GM18907 (cell line): ENCODE measurements around the gene KCNK15.
"Not testable (repeated sequence)": the region's sequence is repeated elsewhere in the genome, so short reads cannot be mapped to it uniquely, and the experiment has no call there.

Experiments used
- ATAC-seq: cut with Tn5 transposase; IDR thresholded peaks from one replicate; pipeline ENCODE4 v1.9.1; 2021; ENCODE audit warnings: mild to moderate bottlenecking, moderate library complexity; ENCODE audit not compliant: unreplicated experiment

The KCNK15 gene

GRCh38 chr20:44745598-44746366 is at the start of gene KCNK15:
Gene KCNK15 (plus strand): TSS chr20:44745865. CDS start chr20:44745911, 46 bp downstream.
- no peak for ATAC-seq

- ATAC-seq: no peak
Measured at GRCh38 chr20:44696315-44696714, 49.4 kb upstream of the KCNK15 start.

GRCh38 chr20:44697041-44697440 is 48.6 kb upstream of the KCNK15 start:
- not testable (repeated sequence) for ATAC-seq

GRCh38 chr20:44698351-44698750 is 47.3 kb upstream of the KCNK15 start:
- ATAC-seq: no peak

- no peak for ATAC-seq
Measured at GRCh38 chr20:44700306-44700705, 45.4 kb upstream of the KCNK15 start.

- no peak for ATAC-seq
Measured at GRCh38 chr20:44701118-44701857, 44.4 kb upstream of the KCNK15 start.

GRCh38 chr20:44701858-44702256 is 43.8 kb upstream of the KCNK15 start:
- no peak for ATAC-seq

- ATAC-seq: peak; percentile 74
Measured at GRCh38 chr20:44702776-44703175, 42.9 kb upstream of the KCNK15 start.

- peak; percentile 19 for ATAC-seq
Measured at GRCh38 chr20:44703183-44703925, 42.3 kb upstream of the KCNK15 start.

GRCh38 chr20:44703956-44704488 is 41.6 kb upstream of the KCNK15 start:
- no peak for ATAC-seq

GRCh38 chr20:44704551-44704971 is 41.1 kb upstream of the KCNK15 start:
- no peak for ATAC-seq

- no peak for ATAC-seq
Measured at GRCh38 chr20:44705364-44706094, 40.1 kb upstream of the KCNK15 start.

GRCh38 chr20:44706301-44707017 is 39.2 kb upstream of the KCNK15 start:
- ATAC-seq: no peak

- no peak for ATAC-seq
Measured at GRCh38 chr20:44707018-44707579, 38.6 kb upstream of the KCNK15 start.

GRCh38 chr20:44709380-44709779 is 36.3 kb upstream of the KCNK15 start:
- ATAC-seq: no peak

- ATAC-seq: no peak
Measured at GRCh38 chr20:44709797-44710196, 35.9 kb upstream of the KCNK15 start.

GRCh38 chr20:44711237-44711636 is 34.4 kb upstream of the KCNK15 start:
- ATAC-seq: no peak

GRCh38 chr20:44714102-44714700 is 31.5 kb upstream of the KCNK15 start:
- ATAC-seq: no peak
